HepG2 (cell line): Measurements from ENCODE around the gene CLIC5. TPM values are rescaled to one million over a fixed set of nuclear protein-coding genes. Genes with fewer than 3 reads are reported as not detected.

Experiments used
- ATAC-seq: fragments of 200-7000 bp; cut with Tn5 transposase; 3 replicates; pipeline ENCODE4 v1.9.1; 2020; ENCODE audit warnings: mild to moderate bottlenecking, moderate library complexity
- BruUV-seq: library from RNA; stranded (reverse); fragments of 400-500 nt; replicated peaks from 2 replicates; lab custom pipeline; 2021; lab: Mats Ljungman, UMichigan
- CTCF ChIA-PET: fragments of 300-600 bp; formaldehyde crosslinking; extraction: SDS; loops from one replicate; lab custom pipeline; 2021; ENCODE audit warnings: low total read pairs, inconsistent platforms, low intra/inter-chr PET ratio; lab: Yijun Ruan, JAX
- POLR2A ChIA-PET: fragments of 350-600 bp; sonication (Branson Sonifier 250); formaldehyde crosslinking; loops from one replicate; lab custom pipeline; 2020; ENCODE audit warnings: antibody characterized with exemption, inconsistent platforms; lab: Yijun Ruan, JAX
- DNase-seq: peaks from one replicate; pipeline ENCODE4 v3.0.0-alpha.2; 2015; ENCODE audit warnings: low spot score
- FAIRE-seq: peaks from 3 replicates; lab custom pipeline; 2011; peaks lifted over from hg19 to GRCh38; lab: Jason Lieb, UNC
- H2AFZ ChIP-seq: one replicate; pipeline ENCODE4 v1.6.1; 2011; ENCODE audit warnings: low read length, inconsistent platforms
- H3K27ac ChIP-seq: fragments of 300-600 bp; 3 replicates; pipeline ENCODE4 v1.8.0; 2011; ENCODE audit warnings: mixed run types, mild to moderate bottlenecking, mixed read lengths, low read length, inconsistent platforms; ENCODE audit not compliant: insufficient read depth; ENCODE audit errors: extremely low read length
- H3K27me3 ChIP-seq, 2 experiments: fragments of 200-600 bp in 1 of 2; 2 replicates in 1 of 2; 3 replicates in 1 of 2; pipeline versions ENCODE4 v1.6.0 to v1.8.0; 2011; ENCODE audit warnings: low read length in 2 of 2, mild to moderate bottlenecking in 2 of 2, moderate library complexity in 2 of 2, inconsistent platforms in 1 of 2; ENCODE audit not compliant: insufficient read depth in 2 of 2, control insufficient read depth in 1 of 2
- H3K36me3 ChIP-seq, 2 experiments: fragments of 200-600 bp in 1 of 2; replicated peaks in 1 of 2; 2 replicates in 1 of 2; 3 replicates in 1 of 2; pipeline versions ENCODE4 v1.5.1 to v1.8.0; 2011; ENCODE audit warnings: low read length in 2 of 2, inconsistent platforms in 1 of 2; ENCODE audit not compliant: insufficient read depth in 2 of 2, control insufficient read depth in 1 of 2
- H3K4me1 ChIP-seq: 2 replicates; pipeline ENCODE4 v1.5.1; 2012; ENCODE audit warnings: low read length, inconsistent platforms; ENCODE audit not compliant: insufficient read depth
- H3K4me2 ChIP-seq: 2 replicates; pipeline ENCODE4 v1.6.0; 2011; ENCODE audit warnings: low read depth, low read length, inconsistent platforms
- H3K4me3 ChIP-seq, 3 experiments: fragments of 200-600 bp in 1 of 3; sonication (generic), shearing (Covaris generic) in 1 of 3; replicated peaks in 1 of 3; 2 replicates each; pipeline ENCODE4 v1.5.1; 2011 to 2016; ENCODE audit warnings: low read length in 3 of 3, inconsistent platforms in 2 of 3, low read depth in 2 of 3, mild to moderate bottlenecking in 2 of 3, control low read depth in 1 of 3, mixed read lengths in 1 of 3; ENCODE audit not compliant: insufficient read depth in 1 of 3
- H3K79me2 ChIP-seq: one replicate; pipeline ENCODE4 v1.6.1; 2011; ENCODE audit warnings: low read length, inconsistent platforms; ENCODE audit not compliant: insufficient read depth
- H3K9ac ChIP-seq: 2 replicates; pipeline ENCODE4 v1.6.0; 2011; ENCODE audit warnings: mild to moderate bottlenecking, low read depth, low read length, inconsistent platforms; ENCODE audit not compliant: insufficient read depth
- H3K9me3 ChIP-seq: 2 replicates; pipeline ENCODE4 v1.5.1; 2012; ENCODE audit warnings: mild to moderate bottlenecking, low read length
- H4K20me1 ChIP-seq: 2 replicates; pipeline ENCODE4 v1.6.0; 2011; ENCODE audit warnings: inconsistent platforms, mild to moderate bottlenecking, low read length, moderate library complexity; ENCODE audit not compliant: insufficient read depth
- IRX3 ChIP-seq: sonication (generic); formaldehyde crosslinking; IDR thresholded peaks from 2 replicates; pipeline ENCODE4 v1.8.1; 2023; ENCODE audit warnings: mild to moderate bottlenecking, low read depth, missing genetic modification reagents, borderline replicate concordance
- MATR3 ChIP-seq: sonication (generic); formaldehyde crosslinking; IDR thresholded peaks from 2 replicates; pipeline ENCODE4 v1.4.0; 2020; ENCODE audit warnings: missing genetic modification reagents
- MEIS2 ChIP-seq: sonication (generic); formaldehyde crosslinking; IDR thresholded peaks from 2 replicates; pipeline ENCODE4 v1.9.0; 2021; ENCODE audit warnings: mild to moderate bottlenecking, missing genetic modification reagents
- NR2C2 ChIP-seq: sonication (generic); formaldehyde crosslinking; IDR thresholded peaks from 2 replicates; pipeline ENCODE4 v1.4.0; 2020; ENCODE audit warnings: missing genetic modification reagents, mild to moderate bottlenecking, moderate library complexity, borderline replicate concordance
- PLRG1 ChIP-seq: fragments of 450-650 bp; conservative IDR thresholded peaks from 2 replicates; pipeline ENCODE4 v1.6.1; 2016
- POLR2A ChIP-seq, 2 experiments: IDR thresholded peaks; 2 replicates each; pipeline ENCODE4 v1.6.1; 2011; ENCODE audit warnings: low read depth in 2 of 2, low read length in 2 of 2, mild to moderate bottlenecking in 1 of 2, moderate library complexity in 1 of 2; ENCODE audit not compliant: insufficient read depth in 1 of 2
- ZNF10 ChIP-seq: sonication (generic); formaldehyde crosslinking; IDR thresholded peaks from 2 replicates; pipeline ENCODE4 v1.4.0; 2020; ENCODE audit warnings: mild to moderate bottlenecking, low read depth, missing genetic modification reagents, borderline replicate concordance
- ZNF557 ChIP-seq: sonication (generic); formaldehyde crosslinking; IDR thresholded peaks from 2 replicates; pipeline ENCODE4 v1.4.0; 2020; ENCODE audit warnings: missing genetic modification reagents
- ZNF788 ChIP-seq: sonication (generic); formaldehyde crosslinking; IDR thresholded peaks from 2 replicates; pipeline ENCODE4 v1.5.0; 2020; ENCODE audit warnings: mild to moderate bottlenecking, missing genetic modification reagents, borderline replicate concordance
- ZNF83 ChIP-seq: sonication (generic); formaldehyde crosslinking; IDR thresholded peaks from 2 replicates; pipeline ENCODE4 v1.4.0; 2020; ENCODE audit warnings: missing genetic modification reagents, mild to moderate bottlenecking, borderline replicate concordance
- WGBS: methylation state at CpG from one replicate; pipeline ENCODE4 v1.1.6; 2017; ENCODE audit warnings: low lambda C conversion rate; 5-methylcytosine and 5-hydroxymethylcytosine counted together
- in situ Hi-C: cut with HindIII; loops from 2 replicates; pipeline ENCODE4 v1.10.0; 2017; ENCODE audit warnings: low pct_unique_long_range_greater_than_20kb; ENCODE audit not compliant: extremely low pct_ligation_motif_present
- intact Hi-C: fragments of 100-400 bp; cut with micrococcal nuclease; formaldehyde crosslinking; loops from one replicate; pipeline ENCODE4 v1.10.0; 2022; ENCODE audit not compliant: unreplicated experiment
- polyA plus RNA-seq, 8 experiments: library from polyadenylated mRNA; depleted of rRNA in 3 of 8; stranded (reverse) in 7 of 8; unstranded in 1 of 8; fragments of >200 nt; fragmentation: Illumina TruSeq in 4 of 8; extraction: Trizol in 4 of 8; gene quantifications; 2 replicates each; pipeline versions ENCODE4 v1.2.1 to v1.2.3, GENCODE V29; 2011 to 2016; ENCODE audit warnings: low read depth in 4 of 8, missing spikeins in 1 of 8, mixed read lengths in 1 of 8; ENCODE audit not compliant: insufficient read depth in 1 of 8
- total RNA-seq, 5 experiments: library from RNA; depleted of rRNA; stranded (reverse); fragments of >200 nt; fragmentation: Illumina TruSeq; extraction: Trizol; gene quantifications; 2 replicates each; pipeline ENCODE4 v1.2.3, GENCODE V29; 2016; ENCODE audit warnings: low read depth in 1 of 5
- TF ChIP-seq, protein P1 (sequence below): sonication (generic); formaldehyde crosslinking; IDR thresholded peaks from 2 replicates; pipeline ENCODE4 v1.8.1; 2022; ENCODE audit warnings: low read depth, mild to moderate bottlenecking, missing genetic modification reagents
- TF ChIP-seq, protein P2 (sequence below): sonication (generic); formaldehyde crosslinking; IDR thresholded peaks from 2 replicates; pipeline ENCODE4 v1.5.0; 2020; ENCODE audit warnings: mild to moderate bottlenecking, missing genetic modification reagents, borderline replicate concordance
- TF ChIP-seq, protein P3 (sequence below): sonication (generic); formaldehyde crosslinking; IDR thresholded peaks from 2 replicates; pipeline ENCODE4 v1.4.0; 2020; ENCODE audit warnings: missing genetic modification reagents, borderline replicate concordance
- TF ChIP-seq, protein P4 (sequence below): sonication (generic); formaldehyde crosslinking; IDR thresholded peaks from 2 replicates; pipeline ENCODE4 v1.5.1; 2020; ENCODE audit warnings: mild to moderate bottlenecking, missing genetic modification reagents, moderate library complexity

Gene CLIC5
- total and polyA plus RNA-seq, 2 of the 13 experiments (the other 11 are each of a cell fraction or from before 2014, with no cell fraction given), result not detected

DNA sequence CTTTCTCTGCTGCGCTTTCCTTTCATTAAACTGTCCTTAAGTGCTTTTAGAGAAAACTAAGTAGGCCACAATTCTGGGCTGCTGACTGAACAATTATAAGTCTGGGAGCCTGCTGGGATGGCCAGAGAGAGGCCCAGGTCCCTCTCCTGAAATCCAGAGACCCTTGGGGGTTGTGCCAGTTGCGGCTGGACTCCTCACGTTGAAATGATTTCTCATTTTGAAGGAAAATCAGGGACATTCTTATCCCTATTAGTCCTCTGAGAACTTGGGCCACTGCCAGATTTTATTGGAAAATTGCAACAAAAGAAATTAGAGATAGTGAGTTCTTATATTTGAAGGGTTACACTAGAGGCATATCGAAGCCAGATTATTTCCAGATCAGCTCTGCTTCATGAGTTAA lies 145.1 kb downstream of the CLIC5 start:
- 42% methylated on average over 4 of the region's 4 CpGs for WGBS
- no peaks in the 10 kb centered on the region for H3K36me3 ChIP-seq
- in situ Hi-C loops (no loop called here), intact Hi-C loops (no loop called here)
- POLR2A ChIA-PET, result no interaction called here
- H3K4me1 ChIP-seq, result no peaks in the 10 kb centered on the region
- H3K9ac ChIP-seq, result no peak overlapping the region
- no peak overlapping the region for H3K4me2 ChIP-seq
- H3K27me3 ChIP-seq, result peaks cover 0 to 2% of the 10 kb centered on the region in 2 experiments; a peak in 1 of 5 replicates
- no peaks in the 10 kb centered on the region for H4K20me1 ChIP-seq
- BruUV-seq, result no TSS peak
- no peak overlapping the region for H3K27ac ChIP-seq
- no peaks in the 10 kb centered on the region for H3K79me2 ChIP-seq
- FAIRE-seq (no peak), DNase-seq (no peak), ATAC-seq (no peak)
- H3K9me3 ChIP-seq, result no peaks in the 10 kb centered on the region
- no peak overlapping the region for H2AFZ ChIP-seq
- CTCF ChIA-PET, result no interaction called here
- H3K4me3 ChIP-seq, result no peak overlapping the region
- TF ChIP-seq ZNF557 (CRISPR knock-in tag) (no peak), PLRG1 (no peak), ZNF10 (CRISPR knock-in tag) (no peak), MEIS2 (no peak), NR2C2 (no peak), POLR2A (IDR thresholded peaks at IDR 0.05; ENCODE audit: insufficient read depth in 1 of 2, low read depth in 2 of 2, low read length in 2 of 2) (no peak), IRX3 (CRISPR knock-in tag) (no peak), ZNF788 (CRISPR knock-in tag) (no peak), MATR3 (CRISPR knock-in tag) (no peak), ZNF83 (CRISPR knock-in tag) (no peak)
- TF ChIP-seq, protein P1, sequence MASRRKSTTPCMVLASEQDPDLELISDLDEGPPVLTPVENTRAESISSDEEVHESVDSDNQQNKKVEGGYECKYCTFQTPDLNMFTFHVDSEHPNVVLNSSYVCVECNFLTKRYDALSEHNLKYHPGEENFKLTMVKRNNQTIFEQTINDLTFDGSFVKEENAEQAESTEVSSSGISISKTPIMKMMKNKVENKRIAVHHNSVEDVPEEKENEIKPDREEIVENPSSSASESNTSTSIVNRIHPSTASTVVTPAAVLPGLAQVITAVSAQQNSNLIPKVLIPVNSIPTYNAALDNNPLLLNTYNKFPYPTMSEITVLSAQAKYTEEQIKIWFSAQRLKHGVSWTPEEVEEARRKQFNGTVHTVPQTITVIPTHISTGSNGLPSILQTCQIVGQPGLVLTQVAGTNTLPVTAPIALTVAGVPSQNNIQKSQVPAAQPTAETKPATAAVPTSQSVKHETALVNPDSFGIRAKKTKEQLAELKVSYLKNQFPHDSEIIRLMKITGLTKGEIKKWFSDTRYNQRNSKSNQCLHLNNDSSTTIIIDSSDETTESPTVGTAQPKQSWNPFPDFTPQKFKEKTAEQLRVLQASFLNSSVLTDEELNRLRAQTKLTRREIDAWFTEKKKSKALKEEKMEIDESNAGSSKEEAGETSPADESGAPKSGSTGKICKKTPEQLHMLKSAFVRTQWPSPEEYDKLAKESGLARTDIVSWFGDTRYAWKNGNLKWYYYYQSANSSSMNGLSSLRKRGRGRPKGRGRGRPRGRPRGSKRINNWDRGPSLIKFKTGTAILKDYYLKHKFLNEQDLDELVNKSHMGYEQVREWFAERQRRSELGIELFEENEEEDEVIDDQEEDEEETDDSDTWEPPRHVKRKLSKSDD (CRISPR knock-in tag), result no peak
- TF ChIP-seq, protein P2, sequence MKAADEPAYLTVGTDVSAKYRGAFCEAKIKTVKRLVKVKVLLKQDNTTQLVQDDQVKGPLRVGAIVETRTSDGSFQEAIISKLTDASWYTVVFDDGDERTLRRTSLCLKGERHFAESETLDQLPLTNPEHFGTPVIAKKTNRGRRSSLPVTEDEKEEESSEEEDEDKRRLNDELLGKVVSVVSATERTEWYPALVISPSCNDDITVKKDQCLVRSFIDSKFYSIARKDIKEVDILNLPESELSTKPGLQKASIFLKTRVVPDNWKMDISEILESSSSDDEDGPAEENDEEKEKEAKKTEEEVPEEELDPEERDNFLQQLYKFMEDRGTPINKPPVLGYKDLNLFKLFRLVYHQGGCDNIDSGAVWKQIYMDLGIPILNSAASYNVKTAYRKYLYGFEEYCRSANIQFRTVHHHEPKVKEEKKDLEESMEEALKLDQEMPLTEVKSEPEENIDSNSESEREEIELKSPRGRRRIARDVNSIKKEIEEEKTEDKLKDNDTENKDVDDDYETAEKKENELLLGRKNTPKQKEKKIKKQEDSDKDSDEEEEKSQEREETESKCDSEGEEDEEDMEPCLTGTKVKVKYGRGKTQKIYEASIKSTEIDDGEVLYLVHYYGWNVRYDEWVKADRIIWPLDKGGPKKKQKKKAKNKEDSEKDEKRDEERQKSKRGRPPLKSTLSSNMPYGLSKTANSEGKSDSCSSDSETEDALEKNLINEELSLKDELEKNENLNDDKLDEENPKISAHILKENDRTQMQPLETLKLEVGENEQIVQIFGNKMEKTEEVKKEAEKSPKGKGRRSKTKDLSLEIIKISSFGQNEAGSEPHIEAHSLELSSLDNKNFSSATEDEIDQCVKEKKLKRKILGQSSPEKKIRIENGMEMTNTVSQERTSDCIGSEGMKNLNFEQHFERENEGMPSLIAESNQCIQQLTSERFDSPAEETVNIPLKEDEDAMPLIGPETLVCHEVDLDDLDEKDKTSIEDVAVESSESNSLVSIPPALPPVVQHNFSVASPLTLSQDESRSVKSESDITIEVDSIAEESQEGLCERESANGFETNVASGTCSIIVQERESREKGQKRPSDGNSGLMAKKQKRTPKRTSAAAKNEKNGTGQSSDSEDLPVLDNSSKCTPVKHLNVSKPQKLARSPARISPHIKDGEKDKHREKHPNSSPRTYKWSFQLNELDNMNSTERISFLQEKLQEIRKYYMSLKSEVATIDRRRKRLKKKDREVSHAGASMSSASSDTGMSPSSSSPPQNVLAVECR (CRISPR knock-in tag), result no peak
- TF ChIP-seq, protein P3, sequence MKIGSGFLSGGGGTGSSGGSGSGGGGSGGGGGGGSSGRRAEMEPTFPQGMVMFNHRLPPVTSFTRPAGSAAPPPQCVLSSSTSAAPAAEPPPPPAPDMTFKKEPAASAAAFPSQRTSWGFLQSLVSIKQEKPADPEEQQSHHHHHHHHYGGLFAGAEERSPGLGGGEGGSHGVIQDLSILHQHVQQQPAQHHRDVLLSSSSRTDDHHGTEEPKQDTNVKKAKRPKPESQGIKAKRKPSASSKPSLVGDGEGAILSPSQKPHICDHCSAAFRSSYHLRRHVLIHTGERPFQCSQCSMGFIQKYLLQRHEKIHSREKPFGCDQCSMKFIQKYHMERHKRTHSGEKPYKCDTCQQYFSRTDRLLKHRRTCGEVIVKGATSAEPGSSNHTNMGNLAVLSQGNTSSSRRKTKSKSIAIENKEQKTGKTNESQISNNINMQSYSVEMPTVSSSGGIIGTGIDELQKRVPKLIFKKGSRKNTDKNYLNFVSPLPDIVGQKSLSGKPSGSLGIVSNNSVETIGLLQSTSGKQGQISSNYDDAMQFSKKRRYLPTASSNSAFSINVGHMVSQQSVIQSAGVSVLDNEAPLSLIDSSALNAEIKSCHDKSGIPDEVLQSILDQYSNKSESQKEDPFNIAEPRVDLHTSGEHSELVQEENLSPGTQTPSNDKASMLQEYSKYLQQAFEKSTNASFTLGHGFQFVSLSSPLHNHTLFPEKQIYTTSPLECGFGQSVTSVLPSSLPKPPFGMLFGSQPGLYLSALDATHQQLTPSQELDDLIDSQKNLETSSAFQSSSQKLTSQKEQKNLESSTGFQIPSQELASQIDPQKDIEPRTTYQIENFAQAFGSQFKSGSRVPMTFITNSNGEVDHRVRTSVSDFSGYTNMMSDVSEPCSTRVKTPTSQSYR (CRISPR knock-in tag), result no peak
- TF ChIP-seq, protein P4, sequence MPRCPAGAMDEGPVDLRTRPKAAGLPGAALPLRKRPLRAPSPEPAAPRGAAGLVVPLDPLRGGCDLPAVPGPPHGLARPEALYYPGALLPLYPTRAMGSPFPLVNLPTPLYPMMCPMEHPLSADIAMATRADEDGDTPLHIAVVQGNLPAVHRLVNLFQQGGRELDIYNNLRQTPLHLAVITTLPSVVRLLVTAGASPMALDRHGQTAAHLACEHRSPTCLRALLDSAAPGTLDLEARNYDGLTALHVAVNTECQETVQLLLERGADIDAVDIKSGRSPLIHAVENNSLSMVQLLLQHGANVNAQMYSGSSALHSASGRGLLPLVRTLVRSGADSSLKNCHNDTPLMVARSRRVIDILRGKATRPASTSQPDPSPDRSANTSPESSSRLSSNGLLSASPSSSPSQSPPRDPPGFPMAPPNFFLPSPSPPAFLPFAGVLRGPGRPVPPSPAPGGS, result no peak
